Mucosa of rectum (tissue), 2 donors: ENCODE data around the gene ADAMTS19.

ENCODE experiments used
- H3K27ac ChIP-seq, 2 donors: one replicate each; pipeline ENCODE4 v1.7.0; 2013; ENCODE audit warnings: inconsistent platforms in 2 of 2, low read depth in 2 of 2, low read length in 2 of 2
- H3K27me3 ChIP-seq, 2 donors: one replicate each; pipeline ENCODE4 v1.7.0; 2013; ENCODE audit warnings: low read length in 2 of 2; ENCODE audit not compliant: control insufficient read depth in 2 of 2, insufficient read depth in 2 of 2
- H3K36me3 ChIP-seq, 2 donors: one replicate each; pipeline ENCODE4 v1.7.0; 2013; ENCODE audit warnings: low read length in 2 of 2; ENCODE audit not compliant: control insufficient read depth in 2 of 2, insufficient read depth in 2 of 2
- H3K4me1 ChIP-seq, 2 donors: one replicate each; pipeline ENCODE4 v1.7.0; 2013; ENCODE audit warnings: low read length in 2 of 2, mild to moderate bottlenecking in 1 of 2; ENCODE audit not compliant: control insufficient read depth in 2 of 2, insufficient read depth in 2 of 2
- H3K4me3 ChIP-seq, 2 donors: one replicate each; pipeline ENCODE4 v1.7.0; 2013; ENCODE audit warnings: low read length in 2 of 2
- H3K9ac ChIP-seq, 2 donors: one replicate each; pipeline ENCODE4 v1.7.0; 2013; ENCODE audit warnings: low read length in 2 of 2, low read depth in 1 of 2, mild to moderate bottlenecking in 1 of 2
- H3K9me3 ChIP-seq, 2 donors: one replicate each; pipeline ENCODE4 v1.7.0; 2013; ENCODE audit warnings: low read length in 2 of 2; ENCODE audit not compliant: control insufficient read depth in 2 of 2
- donor health status: healthy.
- donor health status: Normal muscosa, but diverticular disease.

Gene ADAMTS19

GRCh38 chr5:129698661-129699060, 238.6 kb downstream of the ADAMTS19 start:
- Histone ChIP-seq H3K9ac (no peak overlapping the region), H3K27me3 (no peaks in the 10 kb centered on the region), H3K4me1 (no peaks in the 10 kb centered on the region), H3K27ac (no peak overlapping the region), H3K9me3 (no peaks in the 10 kb centered on the region), H3K36me3 (no peaks in the 10 kb centered on the region), H3K4me3 (no peak overlapping the region)

- Histone ChIP-seq H3K4me1 (no peaks in the 10 kb centered on the region), H3K36me3 (no peaks in the 10 kb centered on the region), H3K27ac (no peak overlapping the region), H3K4me3 (no peak overlapping the region), H3K27me3 (no peaks in the 10 kb centered on the region), H3K9me3 (no peaks in the 10 kb centered on the region), H3K9ac (no peak overlapping the region)
Measured at GRCh38 chr5:129716235-129716634, 256.1 kb downstream of the ADAMTS19 start.

GRCh38 chr5:129716651-129717050, 256.6 kb downstream of the ADAMTS19 start:
- no peaks in the 10 kb centered on the region for H3K36me3 ChIP-seq
- no peaks in the 10 kb centered on the region for H3K4me1 ChIP-seq
- H3K27ac ChIP-seq, result no peak overlapping the region
- no peak overlapping the region for H3K9ac ChIP-seq
- no peaks in the 10 kb centered on the region for H3K9me3 ChIP-seq
- H3K4me3 ChIP-seq, result no peak overlapping the region
- no peaks in the 10 kb centered on the region for H3K27me3 ChIP-seq

GRCh38 chr5:129717751-129718310, 257.7 kb downstream of the ADAMTS19 start:
- Histone ChIP-seq H3K36me3 (no peaks in the 10 kb centered on the region), H3K9ac (no peak overlapping the region), H3K9me3 (no peaks in the 10 kb centered on the region), H3K27me3 (no peaks in the 10 kb centered on the region), H3K4me1 (no peaks in the 10 kb centered on the region), H3K4me3 (no peak overlapping the region), H3K27ac (no peak overlapping the region)

GRCh38 chr5:129718471-129719090, 258.5 kb downstream of the ADAMTS19 start:
- Histone ChIP-seq H3K4me3 (no peak overlapping the region), H3K27me3 (no peaks in the 10 kb centered on the region), H3K4me1 (no peaks in the 10 kb centered on the region), H3K9me3 (no peaks in the 10 kb centered on the region), H3K27ac (no peak overlapping the region), H3K36me3 (no peaks in the 10 kb centered on the region), H3K9ac (no peak overlapping the region)

GRCh38 chr5:129724222-129724621, 264.1 kb downstream of the ADAMTS19 start:
- Histone ChIP-seq H3K27ac (no peak overlapping the region), H3K9ac (no peak overlapping the region), H3K36me3 (no peaks in the 10 kb centered on the region), H3K27me3 (no peaks in the 10 kb centered on the region), H3K4me3 (no peak overlapping the region), H3K4me1 (no peaks in the 10 kb centered on the region), H3K9me3 (no peaks in the 10 kb centered on the region)

GRCh38 chr5:129724647-129725046, 264.5 kb downstream of the ADAMTS19 start:
- H3K9me3 ChIP-seq, result no peaks in the 10 kb centered on the region
- H3K9ac ChIP-seq, result no peak overlapping the region
- no peaks in the 10 kb centered on the region for H3K4me1 ChIP-seq

GRCh38 chr5:129739773-129740172, 279.7 kb downstream of the ADAMTS19 start:
- no peaks in the 10 kb centered on the region for H3K9me3 ChIP-seq
- H3K27ac ChIP-seq, result no peak overlapping the region
- H3K4me1 ChIP-seq, result no peaks in the 10 kb centered on the region
- no peak overlapping the region for H3K9ac ChIP-seq
- no peaks in the 10 kb centered on the region for H3K27me3 ChIP-seq
- H3K36me3 ChIP-seq, result no peaks in the 10 kb centered on the region
- no peak overlapping the region for H3K4me3 ChIP-seq

More at GRCh38 chr5:129724647-129725046, 264.5 kb downstream of the ADAMTS19 start:
- H3K4me3 ChIP-seq, result no peak overlapping the region
- H3K27me3 ChIP-seq, result no peaks in the 10 kb centered on the region
- H3K36me3 ChIP-seq, result no peaks in the 10 kb centered on the region
- no peak overlapping the region for H3K27ac ChIP-seq

GRCh38 chr5:129743541-129744187, 283.6 kb downstream of the ADAMTS19 start:
- Histone ChIP-seq H3K27me3 (no peaks in the 10 kb centered on the region), H3K27ac (no peak overlapping the region), H3K9me3 (no peaks in the 10 kb centered on the region), H3K36me3 (no peaks in the 10 kb centered on the region), H3K4me1 (no peaks in the 10 kb centered on the region), H3K9ac (no peak overlapping the region), H3K4me3 (no peak overlapping the region)

- no peak overlapping the region for H3K4me3 ChIP-seq
- no peaks in the 10 kb centered on the region for H3K27me3 ChIP-seq
- no peaks in the 10 kb centered on the region for H3K9me3 ChIP-seq
- H3K9ac ChIP-seq, result no peak overlapping the region
- no peaks in the 10 kb centered on the region for H3K4me1 ChIP-seq
- H3K36me3 ChIP-seq, result no peaks in the 10 kb centered on the region
- H3K27ac ChIP-seq, result no peak overlapping the region
Measured at GRCh38 chr5:129745997-129746396, 285.9 kb downstream of the ADAMTS19 start.
